Activated CD8-positive, alpha-beta memory T cell treated with anti-CD3 and anti-CD28 coated beads, Interleukin-2, amount 50 U/mL, for 48 hours (primary cell): ENCODE data around the gene PTPRM.

Experiments used
- DNase-seq: peaks from one replicate; pipeline ENCODE4 v3.0.0-alpha.2; 2020

Gene PTPRM

DNA sequence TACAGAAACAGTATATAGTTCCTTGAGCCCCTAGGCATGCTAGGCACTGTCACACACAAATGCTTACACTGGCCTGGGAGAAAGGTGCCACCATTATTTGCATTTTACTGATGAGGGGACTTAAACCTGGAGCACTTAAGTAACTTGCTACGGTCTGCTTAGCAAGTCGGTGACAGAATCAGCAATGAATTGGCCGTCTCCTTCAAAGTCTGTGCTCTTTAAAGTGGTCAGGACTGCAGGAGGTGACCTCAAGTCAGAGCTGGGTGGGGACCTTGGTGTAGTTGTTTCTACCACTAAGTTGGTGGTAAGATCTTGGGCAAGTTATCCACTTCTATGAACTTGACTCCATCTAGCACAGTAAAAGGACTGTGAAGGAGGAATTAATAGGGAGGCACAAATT lies 34.8 kb downstream of the PTPRM start:
- DNase-seq, result no peak

GRCh38 chr18:7603259-7604000 lies 36.3 kb downstream of the PTPRM start:
- DNase-seq, result no peak

GRCh38 chr18:7604361-7604760 lies 37.2 kb downstream of the PTPRM start:
- no peak for DNase-seq

- no peak for DNase-seq
Observed at GRCh38 chr18:7605705-7606104, 38.6 kb downstream of the PTPRM start.

DNA sequence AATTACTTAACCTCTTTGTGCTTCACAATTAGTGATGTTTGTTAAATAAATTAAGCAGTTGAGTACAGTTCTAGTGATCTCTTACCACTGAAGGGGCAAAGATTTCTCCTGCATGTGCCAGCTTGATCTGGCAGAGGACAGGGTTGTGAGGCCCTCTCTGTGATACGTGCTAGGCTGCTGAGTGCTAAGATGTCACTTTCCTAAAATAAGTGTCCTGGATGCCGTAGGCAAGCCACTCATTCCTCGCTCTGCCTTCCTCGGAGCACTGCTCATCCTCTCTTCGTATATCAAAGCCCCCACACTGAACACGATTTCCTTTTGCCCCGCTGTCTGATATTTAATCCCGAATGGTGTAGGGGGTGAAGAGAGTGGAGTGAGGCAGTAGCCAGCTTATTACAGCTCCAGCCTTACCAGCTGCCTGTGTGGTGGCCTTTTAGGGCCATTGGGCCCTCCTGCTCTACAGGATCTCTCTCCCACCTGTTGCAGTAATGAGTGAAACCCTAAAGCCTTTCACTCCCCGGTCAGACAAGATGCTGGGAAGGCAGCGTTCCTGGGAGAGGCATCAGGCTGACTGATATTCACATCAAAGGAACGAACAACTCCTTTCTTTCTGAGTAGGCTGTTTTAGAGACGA lies 40.5 kb downstream of the PTPRM start:
- DNase-seq, result no peak

DNA sequence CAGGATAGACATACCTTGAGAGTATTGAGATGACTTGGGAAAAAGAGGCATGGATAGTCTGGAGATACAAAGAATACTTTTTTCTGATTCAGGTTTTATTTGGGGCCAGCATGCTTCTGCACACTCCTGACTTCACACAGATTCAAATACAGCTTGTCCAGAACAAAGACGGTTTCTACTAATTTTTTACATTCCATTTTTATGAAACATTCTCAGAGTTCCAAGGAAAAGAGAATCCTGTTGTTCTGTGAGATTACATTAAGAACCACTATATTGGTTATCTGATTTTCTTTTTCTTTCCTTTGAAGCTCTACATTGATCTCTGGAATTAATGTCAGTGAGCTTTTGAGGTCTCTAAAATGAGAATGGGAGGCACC lies 41.0 kb downstream of the PTPRM start:
- DNase-seq, result no peak

DNA sequence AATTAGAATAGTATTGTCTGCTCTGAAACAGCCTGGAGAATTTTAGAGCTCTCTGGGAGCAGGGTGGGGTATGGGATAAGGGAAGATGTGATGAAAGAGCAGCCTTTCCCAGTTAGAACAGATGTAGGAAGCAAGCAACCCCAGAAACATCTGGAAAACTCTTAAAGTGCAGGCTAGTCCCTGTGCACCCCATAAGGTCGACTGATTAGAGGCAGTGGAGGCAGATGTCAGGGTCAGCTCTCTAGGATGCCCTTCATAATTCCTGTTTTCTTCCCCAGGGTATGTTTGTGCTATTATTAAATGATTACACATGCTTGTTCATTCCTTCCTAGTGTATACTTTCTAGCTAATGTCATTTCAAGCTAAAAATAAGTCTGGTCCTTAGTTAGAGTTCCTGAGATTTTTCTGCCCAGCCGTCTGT lies 41.7 kb downstream of the PTPRM start:
- no peak for DNase-seq

GRCh38 chr18:7609617-7610016 lies 42.5 kb downstream of the PTPRM start:
- no peak for DNase-seq

DNA sequence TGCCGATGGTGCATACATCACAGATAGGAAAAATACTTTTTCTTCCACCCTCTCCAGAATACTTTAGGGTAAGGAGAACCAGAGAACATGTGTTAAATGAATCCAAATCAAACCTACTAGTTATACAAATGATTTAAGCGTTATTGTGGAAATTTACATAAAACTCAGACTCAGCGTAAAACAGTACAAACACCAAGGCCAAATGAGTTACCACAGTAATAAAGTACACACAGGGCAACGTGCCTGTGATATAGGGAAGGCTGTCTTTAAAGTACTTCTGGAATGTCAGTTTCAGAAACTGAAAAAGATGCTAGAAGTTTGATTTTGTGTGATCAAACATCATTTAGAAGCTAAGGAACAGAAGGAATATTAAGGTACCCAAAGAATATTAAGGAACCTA lies 46.9 kb downstream of the PTPRM start:
- DNase-seq, result no peak

GRCh38 chr18:7615840-7616239 lies 48.7 kb downstream of the PTPRM start:
- no peak for DNase-seq

DNA sequence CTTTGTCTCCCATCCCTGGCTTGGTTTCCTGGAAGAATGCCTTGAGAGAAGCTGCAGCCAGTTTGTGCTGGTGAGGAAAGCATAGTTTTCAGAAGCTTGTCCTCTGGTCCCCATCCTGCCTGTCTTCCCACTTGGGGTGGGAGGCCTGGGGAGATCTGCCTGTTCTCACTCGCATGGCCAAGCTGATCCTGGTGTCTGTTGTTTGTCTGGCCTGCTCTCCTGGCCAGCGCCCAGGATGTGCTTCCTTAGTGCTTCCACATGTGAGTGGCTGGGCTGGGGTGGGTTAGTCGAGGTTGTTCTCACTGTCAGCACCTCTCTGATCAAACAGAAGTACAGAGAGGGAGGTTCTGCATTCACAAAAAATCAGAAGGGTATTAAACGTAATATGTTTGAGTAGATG lies 49.5 kb downstream of the PTPRM start:
- no peak for DNase-seq

- no peak for DNase-seq
Observed at GRCh38 chr18:7617738-7618422, 50.8 kb downstream of the PTPRM start.

- no peak for DNase-seq
Observed at GRCh38 chr18:7618891-7619442, 51.9 kb downstream of the PTPRM start.

DNA sequence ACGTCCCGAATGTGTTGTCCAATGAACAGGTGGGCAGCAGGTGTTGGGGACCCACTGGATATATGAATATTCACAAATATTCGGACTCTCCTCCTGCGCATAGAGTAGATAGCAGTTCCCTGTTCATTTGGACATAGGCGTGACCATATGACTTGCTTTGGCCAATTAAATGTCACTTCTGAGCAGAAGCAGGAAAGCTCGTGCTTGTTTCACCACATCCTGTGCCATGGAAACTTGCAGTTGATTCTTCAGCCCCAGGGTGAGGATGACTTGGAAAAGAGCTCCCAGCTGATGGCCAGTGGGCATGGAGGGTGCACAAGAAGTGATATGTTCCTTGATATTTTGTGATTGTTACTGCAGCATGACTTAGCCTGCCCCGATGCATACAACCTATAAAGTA lies 52.6 kb downstream of the PTPRM start:
- no peak for DNase-seq

GRCh38 chr18:7622721-7623120 lies 55.6 kb downstream of the PTPRM start:
- DNase-seq, result no peak

- DNase-seq, result no peak
Observed at GRCh38 chr18:7623681-7624080, 56.6 kb downstream of the PTPRM start.

DNA sequence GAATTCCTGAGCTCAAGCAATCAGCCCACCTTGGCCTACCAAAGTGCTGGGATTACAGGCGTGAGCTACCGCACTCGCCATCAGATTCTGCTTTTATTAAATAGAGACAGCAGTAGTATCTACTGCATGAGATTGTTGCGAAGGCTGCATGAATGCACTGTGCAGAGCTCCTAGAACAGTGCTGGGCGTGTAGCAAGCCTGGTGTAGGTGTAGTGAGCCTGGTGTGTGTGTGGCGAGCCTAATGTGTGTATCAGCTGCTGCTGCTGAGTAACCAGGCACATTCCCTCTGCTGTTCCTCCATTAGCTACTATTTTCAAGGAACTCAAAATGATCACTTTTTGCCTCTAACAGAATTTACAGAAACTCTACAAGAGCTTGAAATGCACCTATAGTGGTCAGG lies 57.6 kb downstream of the PTPRM start:
- no peak for DNase-seq

- DNase-seq, result no peak
Observed at GRCh38 chr18:7626175-7626921, 59.2 kb downstream of the PTPRM start.

DNA sequence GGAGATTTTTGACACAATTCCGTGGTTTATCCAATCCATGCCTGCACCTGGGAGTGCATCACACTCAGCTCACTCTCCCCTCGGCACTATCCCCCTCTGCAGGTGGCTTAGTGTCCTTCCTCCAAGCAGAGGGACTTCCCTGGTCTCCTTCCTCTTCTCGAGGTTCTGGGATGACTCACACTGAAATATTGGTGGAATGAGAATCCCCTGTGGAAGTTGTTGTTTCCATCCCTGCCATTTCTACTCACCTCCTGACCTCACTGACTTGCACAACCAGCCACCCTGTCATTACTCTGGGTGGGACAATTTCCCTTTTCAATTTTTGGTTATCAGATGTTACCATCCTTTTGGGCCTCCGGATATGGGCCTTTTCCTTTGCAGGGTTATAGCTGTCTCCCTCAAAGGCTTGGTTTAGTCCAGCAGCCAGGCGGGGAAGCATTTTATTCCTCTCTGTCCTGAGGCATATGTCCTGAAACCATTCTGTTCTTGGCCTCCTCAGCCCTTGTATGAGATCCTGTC lies 59.9 kb downstream of the PTPRM start:
- DNase-seq, result no peak

DNA sequence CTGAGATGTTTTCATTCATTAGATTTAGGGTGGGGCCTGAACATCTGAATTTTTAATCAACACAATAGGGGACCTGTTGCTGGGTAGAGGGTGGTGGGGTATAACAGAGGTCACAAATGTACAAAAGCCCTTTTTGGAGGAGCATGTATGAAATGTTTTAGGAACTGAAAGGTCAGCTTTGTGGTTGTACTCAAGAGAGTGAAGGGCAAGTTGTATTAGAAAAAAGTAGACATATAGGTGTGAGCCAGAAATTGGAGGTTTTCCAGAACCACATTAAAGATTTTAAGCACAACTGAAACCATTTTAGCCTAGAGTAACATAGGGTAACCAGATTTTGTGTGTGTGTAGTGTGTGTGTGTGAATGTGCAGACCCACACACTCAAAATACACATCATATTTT lies 62.3 kb downstream of the PTPRM start:
- DNase-seq, result no peak

- no peak for DNase-seq
Observed at GRCh38 chr18:7630731-7631442, 63.8 kb downstream of the PTPRM start.
